ENCODE data around the gene ETS1.
A peak's percentile ranks its signal among the peaks of the same experiment; 100 is the strongest.

ETS1 gene

DNA sequence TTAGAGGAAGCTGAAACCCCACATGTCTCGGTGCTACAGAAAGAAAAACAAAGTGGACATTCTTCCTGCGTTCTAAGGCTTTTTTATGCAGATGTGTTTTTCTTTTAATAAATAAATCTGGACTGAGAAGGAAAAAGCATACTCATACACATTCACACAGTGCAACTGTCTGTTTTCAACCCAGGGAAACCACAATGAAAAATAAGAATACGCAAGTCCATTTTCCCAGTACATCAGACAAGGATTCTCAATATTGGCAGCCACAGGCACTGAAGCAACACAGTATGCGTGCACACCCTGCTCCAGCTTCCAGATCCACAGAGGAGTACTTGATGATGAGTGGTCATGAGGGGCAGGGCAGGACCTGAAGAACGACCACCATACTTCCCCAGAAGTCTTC is 86.9 kb downstream of the ETS1 start:
- DNase-seq, result peak; percentile 72

DNA sequence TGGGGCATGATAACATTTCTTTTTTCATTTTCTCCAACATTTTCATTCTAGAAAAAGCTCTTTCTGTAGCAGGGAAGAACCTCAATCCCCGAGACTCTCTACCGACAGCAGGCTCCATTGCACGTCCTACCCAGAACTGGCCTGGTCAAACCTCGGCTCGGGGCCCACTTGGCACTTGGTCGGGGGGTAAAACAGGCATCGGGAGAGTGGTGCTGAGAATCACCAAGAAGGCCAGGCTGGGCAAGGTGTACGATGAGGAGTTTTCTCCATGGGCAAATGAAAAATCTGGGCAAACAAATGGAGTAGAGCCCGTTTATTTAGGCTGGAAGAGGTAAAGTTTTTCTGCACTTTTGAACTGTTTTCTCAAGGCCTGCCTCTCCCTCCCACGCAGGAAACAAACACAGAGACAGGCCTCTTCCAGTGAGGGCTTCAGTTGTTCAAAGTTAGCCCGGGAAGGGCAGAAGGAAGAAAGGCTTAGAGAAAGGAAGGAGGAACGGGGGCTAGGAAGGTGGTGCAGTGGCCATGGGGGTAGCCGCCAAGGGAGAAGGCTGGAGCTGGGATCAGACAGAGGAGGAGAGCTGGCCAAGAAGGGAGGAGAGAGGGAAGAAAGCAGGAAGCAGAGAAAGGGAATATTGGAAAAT is 87.6 kb downstream of the ETS1 start:
- no peak for DNase-seq

DNA sequence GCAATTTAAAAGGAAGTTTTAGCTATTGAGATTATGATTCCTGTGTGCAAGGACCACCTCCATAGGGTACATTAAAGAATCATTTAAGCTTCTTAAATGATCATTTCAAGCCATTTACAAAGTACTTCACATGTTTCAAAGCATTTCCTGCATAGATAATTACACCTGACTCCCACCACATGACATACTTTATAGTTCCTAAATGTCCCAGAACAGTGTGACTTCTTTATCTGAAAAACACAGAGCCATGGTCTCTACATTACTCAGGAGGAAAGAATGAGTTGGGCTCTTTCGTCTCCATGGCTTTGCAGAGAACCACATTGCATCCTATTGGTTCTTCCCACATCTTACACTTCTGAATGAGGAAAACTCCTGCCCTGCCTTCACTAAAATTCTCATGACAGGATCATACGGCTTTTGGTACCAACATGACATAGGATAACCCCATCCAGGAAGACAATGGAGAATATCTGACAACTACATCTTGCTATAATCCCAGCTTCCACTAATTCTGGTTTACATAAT is 88.6 kb downstream of the ETS1 start:
- peak; percentile 84 for DNase-seq

DNA sequence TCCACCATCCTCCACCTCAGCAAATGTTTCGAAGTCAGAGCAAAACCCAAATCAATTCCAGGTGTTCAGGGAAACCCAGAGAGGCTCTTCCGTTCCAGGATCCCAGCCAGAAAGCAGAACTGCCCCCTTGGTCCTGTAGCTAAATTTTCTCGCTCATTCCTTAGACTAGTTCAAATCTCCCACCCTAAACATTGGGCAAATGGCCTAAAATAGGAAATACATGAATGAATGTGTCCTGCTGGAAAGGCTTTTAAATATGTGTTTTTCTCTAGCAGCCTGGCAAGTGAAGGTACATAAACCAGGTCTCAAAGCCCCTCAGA is 89.6 kb downstream of the ETS1 start:
- DNase-seq, result no peak

DNA sequence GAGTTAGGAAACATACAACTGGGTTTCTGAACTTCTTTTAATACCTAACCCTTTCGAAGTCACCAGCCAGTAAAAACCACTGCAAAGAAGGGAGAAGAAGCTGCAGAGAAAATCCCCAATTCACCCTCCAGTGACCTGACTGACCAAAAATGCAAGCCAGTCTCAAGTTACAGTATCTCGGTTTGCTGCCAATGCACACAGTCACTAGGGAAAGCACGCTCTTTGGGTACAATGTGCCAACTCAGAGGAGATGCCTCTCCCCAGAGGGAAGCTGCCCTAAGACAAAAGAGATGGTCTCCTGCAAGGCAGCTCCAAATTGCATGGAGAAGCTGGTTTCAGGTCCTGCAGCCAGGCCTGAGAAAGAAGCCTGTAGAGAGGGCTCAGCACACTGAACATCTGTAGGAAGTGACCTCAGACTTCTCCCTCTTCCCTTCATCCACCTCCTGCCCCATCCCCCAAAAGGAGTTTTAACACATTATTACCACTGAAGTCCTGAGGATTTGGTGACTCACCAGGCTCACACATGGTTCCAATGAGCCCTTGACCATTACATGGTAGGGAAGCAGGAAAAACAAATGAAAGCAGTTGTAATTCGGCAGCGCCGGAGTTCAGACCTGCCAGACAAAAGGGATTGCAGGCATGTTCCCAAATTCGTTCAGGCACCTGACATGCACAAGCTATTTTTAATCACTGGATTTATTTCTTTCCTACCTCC is 90.1 kb downstream of the ETS1 start:
- DNase-seq, result peak; percentile 99

DNA sequence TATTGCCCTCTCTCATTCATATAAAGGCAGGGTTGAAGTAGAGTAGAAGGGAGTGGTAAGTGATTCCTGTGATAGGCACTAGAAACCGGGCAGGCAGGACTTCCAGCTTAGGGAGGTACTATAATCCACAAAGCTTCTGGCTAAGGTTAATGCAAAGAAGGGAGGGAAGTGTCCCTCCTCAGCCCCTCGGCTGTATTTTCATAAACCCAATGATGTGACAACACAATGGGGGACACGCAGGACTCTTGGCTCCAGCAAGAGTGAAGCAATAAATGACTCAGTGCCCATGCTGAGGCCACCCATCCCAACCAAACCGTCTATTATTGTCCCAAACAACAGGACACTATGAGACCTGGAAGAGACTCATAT is 90.7 kb downstream of the ETS1 start:
- DNase-seq, result no peak

DNA sequence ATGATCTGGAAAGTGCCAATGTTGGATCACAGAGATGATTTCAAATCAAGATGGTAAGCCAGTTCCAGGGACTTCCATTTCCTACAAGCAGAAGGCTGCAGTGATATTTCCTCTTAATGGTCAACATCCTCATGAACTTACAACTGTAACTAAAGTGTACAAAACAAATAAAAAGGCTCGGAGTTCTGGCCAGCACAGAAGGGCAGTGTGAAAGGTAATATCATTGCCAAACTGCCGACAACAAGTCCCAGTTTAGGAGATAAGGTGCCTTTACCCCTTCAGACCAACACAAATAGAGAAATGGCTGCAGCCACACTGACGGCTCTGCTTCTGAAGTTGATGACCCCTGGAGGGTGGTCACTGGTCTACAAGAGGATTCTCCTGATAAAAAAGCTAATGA is 91.1 kb downstream of the ETS1 start:
- DNase-seq, result no peak

DNA sequence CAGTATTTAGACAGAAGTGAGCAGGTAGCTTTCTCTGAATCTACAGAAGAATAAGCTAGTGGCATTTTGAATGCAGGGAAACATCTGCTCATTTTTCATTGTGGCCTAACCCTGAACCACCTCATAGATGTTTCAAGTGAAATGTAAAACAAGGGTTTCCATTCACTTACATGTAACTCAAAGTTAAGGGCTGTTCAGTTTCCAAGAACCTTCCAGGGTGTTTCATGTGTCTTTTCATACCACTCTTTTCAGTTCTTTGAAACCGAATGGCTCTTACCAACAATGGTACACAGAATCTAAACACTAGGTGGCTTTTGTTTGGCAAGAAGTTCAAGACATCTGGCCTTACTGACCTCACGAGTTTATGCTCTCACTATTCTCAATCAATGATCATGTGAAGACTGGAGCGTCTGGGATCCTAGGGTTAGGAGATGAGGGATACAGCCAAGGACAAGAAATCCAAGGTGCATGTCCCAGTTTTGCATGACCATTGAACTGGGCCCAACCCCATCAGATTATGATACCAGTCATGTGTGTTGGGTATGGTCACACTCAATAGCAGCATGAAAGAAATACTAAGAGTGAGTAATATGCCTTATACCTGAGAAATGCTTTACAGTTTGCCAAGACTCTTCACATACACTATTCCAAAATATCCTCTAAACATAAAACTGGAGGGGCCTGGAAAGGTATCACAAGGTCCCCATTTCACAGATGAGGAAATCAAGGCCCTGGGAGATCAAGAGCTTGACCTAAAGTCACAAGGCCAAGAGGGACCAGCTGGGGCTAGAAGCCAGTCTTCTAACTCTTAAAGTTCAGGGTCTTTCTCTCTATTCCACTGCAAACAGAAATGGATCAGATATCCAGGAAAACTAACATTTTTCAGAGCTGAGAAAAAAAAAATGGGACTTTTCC is 92.7 kb downstream of the ETS1 start:
- DNase-seq, result no peak

DNA sequence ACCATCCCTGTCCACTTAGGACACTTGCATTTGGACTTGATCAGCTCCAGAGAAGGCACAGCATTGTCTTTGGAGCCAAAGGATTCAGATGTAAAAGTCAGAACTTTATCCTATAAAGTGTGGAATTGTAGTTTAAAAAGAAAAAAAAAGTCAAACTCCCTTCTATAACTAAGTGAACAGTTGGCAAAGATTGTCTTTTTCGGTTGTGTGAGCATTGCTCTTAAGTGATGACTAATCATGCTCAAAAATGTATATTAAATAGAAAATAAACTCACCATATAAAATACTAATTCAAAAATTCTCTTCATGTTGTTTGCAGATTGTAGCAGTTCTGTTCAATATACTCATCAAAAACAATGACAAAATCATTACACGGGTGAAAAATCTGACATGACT is 93.8 kb downstream of the ETS1 start:
- DNase-seq, result peak; percentile 54

DNA sequence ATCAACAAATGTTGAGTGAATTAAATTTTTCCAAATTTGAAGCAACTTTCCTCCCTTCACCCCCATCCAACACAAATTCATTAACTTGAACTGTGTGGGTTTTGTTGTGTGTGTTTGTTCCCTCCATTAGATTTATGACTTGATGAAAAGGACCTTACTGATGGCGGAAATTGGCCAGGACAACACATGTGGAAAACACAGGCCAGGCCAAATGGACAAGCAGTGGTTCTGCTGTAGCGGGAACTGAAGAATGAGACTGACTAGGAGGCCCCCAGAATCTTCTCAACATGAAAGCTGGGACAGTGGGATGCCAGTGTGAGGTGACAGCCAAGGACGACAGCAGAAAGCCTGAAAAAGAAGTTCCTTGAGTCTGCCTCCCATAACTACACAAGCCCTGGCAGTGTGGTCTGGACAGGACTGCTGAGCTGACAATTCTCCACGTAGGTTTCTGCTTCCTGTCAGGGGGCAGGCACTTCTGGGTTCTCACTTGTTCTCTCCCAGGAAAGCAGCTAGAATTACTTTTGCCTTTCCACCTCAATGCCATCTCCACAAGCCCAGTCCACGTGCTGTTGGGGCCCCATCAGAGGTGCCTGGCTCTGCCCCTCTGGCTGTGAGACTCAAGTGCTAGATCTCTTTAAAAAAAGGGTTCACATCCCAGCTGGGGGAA is 94.3 kb downstream of the ETS1 start:
- no peak for DNase-seq

DNA sequence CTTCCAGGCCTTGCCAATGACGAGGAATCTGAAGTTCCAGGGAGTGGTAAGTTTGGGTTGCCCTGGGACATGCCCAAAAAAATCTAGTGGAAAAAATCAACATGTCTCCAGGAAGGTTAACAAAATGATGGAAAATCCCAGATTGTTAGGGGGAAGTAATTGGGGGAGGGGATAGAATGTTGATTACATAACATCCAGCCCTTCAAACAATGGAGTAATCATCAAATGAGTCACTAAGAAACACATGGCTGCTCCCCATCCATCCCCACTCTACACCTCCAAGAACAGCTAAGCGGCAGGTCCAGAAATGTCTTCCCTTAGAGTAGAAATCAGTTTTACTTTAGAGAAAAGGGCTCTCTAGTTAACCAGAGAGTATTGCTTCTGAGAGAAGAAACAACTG is 94.9 kb downstream of the ETS1 start:
- DNase-seq, result no peak

DNA sequence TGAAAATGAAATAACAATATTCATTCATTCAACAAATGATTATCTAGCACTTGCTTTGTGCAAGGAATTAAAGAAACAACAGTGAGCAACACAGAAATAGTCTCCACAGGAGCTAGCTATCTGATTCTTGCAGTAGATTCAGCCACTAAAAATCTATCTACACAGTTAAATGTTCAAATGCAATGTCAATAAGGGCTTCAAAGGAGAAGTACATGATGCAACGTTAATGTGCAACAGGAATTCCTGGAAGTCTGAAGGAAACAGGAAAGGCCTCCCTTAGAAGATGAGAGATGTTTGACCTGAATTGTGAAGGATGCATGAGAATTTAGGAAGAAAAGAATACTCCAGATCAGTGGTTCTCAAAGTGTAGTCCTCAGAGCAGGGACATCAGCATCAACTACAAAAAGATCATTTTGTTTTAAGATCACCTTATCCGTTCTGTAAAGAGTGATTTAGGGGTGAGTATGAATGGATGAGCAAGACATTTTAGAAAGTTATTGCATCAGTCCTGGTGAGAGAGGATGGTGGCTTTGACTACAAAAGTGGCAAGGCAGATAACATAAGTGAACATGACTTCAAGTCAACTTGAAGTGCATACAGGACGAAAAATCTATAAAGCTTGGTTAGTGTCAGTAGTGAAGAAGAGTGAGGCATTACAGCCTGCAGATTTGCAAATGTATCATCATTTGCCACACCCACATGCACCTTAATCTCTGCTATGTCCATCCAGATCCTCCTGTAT is 96.0 kb downstream of the ETS1 start:
- no peak for DNase-seq

DNA sequence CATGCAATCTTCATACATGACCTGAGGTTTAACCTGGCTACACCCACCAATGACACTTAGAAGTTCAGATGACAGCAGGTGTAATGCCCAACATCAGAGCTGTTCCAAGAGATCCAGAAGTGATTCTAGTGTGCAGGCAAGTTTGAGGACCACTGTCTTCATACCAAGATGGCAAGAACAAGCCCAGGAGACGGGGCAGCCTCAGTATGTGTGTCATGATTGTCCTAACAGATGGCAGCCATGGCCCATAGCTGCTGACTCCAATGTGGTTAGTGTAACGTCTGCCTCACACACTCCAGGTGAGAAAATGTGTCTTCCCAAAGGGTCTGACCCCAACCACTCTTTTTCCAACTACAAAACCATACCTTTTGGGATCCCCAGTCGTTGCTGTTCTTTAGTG is 97.3 kb downstream of the ETS1 start:
- DNase-seq, result no peak

DNA sequence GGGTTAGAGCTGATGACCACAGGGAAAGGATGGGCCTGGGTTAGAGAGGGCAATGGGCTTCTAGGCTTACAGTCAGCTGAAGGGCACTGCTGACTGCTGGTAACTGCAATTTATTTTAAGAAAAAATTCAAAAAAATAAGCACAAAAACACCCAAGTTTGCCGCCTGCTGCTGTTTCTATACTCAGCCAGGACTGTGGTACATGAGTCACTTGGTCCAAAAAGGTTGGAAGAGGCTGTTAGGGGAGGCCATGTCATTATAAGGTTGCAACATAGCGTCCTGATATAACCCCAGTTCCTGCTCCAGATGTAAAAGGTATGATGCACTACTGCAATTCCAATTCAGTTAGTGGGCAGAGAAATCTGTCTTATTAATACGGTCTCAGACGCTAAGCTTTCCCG is 98.9 kb downstream of the ETS1 start:
- DNase-seq, result peak; percentile 68

DNA sequence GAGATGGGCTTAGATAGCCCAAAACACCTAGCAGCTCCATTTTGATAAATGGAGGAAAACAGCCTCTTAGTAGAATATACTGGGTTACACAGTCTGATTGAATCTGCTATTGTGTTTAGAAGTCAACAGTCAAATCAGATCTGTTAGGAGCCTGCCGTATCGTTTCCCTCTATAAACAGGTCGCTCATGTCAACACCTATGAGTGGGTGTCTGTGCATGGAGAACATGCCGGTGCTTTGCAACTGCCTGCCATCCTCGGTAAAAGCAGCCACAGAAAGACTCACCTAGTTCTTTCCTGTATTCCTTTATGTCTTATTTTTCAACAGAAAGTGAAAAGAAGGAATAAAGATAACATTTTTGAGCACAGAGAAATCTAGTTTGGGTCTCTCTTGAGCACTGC is 99.4 kb downstream of the ETS1 start:
- DNase-seq, result no peak

DNA sequence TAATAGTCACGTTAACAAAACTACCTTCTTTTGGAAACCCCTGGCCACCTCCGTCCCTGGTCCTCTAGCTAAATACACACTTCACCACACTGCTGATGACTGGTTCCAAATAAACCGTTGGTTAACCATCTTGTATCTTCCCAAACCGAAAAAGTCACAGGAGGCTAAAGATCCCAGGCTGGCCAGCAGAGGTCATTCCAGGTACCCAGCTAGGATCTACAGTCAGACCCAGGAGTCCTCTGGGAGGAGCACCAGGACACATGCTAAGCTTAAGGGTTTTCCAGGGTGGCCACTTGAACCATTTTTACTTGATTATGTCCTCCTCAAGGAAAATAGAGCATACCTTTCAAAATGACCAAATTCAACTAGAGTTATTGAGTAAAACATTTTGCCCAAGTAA is 103.2 kb downstream of the ETS1 start:
- no peak for DNase-seq

DNA sequence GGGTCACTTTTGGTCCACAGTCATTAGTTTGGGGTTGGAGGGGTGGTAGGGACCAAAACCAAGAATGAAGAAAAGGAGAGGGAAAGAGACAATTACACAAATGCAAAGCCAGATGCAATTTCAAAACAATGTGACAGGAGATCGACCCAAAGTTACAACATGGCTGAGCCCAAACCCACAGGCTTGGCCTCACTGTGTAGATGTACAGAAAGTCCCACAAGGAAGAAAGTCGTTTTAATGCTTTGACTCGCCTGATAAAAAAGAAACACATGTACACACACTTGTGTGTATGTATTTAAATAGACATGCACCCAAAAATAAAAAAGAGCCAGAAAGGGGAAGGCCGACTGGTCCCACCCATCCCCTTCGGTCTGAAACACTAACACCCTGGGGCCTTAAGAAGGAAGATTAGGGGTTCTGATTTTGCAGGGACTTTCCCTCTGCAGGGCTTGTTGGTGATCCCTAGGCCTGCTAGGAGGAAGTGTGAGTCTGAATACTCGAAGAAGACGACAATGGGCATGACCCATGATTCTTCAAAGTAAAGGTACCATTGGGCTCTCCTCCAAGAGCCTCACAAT is 104.1 kb downstream of the ETS1 start:
- no peak for DNase-seq

DNA sequence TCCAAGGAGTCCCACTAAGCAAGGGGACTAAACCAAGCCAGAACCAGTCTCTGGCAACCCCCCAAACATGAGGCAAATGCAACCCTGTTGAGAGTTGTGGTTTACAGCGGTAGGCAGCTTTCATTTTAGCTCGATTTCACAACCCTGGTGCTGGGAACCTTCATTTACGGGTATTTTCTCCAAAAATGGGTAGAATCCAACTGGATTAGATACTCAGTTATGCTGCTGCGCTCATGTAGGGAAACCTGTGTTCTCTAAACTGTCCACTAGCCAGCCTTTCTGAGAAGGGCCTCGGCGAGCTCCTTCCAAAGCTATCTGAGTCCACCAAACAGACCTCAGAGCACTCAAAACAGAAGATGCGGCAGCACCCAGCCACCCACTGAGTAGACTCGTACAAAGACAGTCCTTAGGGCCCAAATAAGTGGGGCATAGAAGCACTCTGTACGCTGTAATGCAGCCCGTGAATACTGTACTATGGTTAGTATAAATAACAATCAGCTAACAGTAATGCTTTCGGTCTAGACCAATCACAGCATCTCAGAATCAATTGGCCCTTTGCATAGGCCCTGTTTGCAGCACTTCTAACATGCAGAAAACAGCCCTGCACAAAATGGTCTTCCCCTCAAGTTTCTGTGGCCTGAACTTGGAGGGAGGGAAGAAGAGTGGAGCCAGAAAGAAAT is 104.7 kb downstream of the ETS1 start:
- no peak for DNase-seq

DNA sequence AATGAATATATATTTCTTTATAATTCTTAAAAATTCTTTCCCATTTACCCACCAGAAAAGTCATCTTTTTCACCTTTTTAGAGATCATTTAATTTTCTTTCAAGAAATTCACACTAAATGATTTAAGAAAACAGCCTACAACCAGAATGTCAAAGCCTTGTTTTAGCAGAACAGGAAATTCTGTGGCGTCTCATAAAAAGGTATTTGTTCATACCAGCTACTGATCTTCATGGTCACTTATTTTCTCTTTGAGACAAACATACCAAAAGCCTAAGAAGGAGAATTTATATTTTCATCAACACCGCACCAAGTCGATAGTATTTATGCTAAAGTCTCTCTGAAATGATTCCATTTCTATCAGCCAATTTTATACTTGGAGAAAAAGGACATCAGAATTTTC is 105.3 kb downstream of the ETS1 start:
- no peak for DNase-seq

DNA sequence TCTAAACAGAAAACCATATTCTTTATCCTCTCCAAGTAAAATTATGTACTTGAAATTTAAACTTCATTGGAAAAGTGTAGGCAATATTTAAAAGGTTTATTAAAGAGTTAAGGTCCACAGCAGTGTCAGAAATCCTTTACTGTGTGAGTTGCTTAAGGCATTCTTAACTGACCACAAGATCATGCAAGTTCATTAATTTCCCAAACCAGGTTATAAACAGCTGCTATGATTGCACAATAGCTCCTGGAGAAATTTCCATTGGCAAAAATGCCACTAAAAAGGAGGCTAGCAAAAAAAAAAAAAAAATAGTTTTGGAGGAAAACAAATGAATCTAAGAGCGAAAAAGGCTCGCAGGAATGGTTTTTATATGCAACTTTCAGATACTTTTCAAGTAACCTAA is 106.2 kb downstream of the ETS1 start:
- DNase-seq, result no peak

DNA sequence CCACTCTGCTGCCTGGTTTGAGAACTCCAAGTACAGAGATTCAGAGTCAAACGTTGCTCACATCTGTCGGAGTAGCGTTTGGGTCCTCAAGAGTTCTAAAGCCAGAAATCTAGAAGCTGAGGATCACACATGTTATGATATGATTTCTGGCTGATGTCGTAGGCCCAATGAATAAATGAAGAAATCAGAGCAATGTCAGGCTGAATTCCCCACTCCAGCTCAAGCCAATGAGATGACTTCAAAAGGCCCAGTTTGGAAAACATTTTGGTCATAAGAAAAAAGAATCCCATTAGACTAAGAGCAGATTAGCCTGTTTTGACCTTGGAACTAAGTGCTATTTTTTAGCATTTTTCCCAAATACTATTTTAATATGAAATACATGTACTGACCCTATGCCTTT is 106.7 kb downstream of the ETS1 start:
- no peak for DNase-seq
